Fibroblast of peridontal ligament (primary cell): ENCODE data around the gene DCAF5.
"Not testable (repeated sequence)": the region's sequence is repeated elsewhere in the genome, so short reads cannot be mapped to it uniquely, and the experiment has no call there.

ENCODE experiments used
- DNase-seq: peaks from one replicate; pipeline ENCODE4 v3.0.0-alpha.2; 2010; ENCODE audit errors: extremely low read depth

DCAF5 gene

GRCh38 chr14:69073915-69074314, 79.0 kb downstream of the DCAF5 start:
- DNase-seq: no peak

- DNase-seq: no peak
These were observed 79.5 kb downstream of the DCAF5 start for GRCh38 chr14:69073429-69073828.

GRCh38 chr14:69072584-69072983, 80.3 kb downstream of the DCAF5 start:
- no peak for DNase-seq

- DNase-seq: peak; percentile 92
These were observed 84.0 kb downstream of the DCAF5 start for GRCh38 chr14:69068744-69069421.

GRCh38 chr14:69066396-69067171, 86.3 kb downstream of the DCAF5 start:
- DNase-seq: no peak

- not testable (repeated sequence) for DNase-seq
These were observed 87.0 kb downstream of the DCAF5 start for GRCh38 chr14:69065934-69066333.

- no peak for DNase-seq
These were observed 88.3 kb downstream of the DCAF5 start for GRCh38 chr14:69064596-69064995.

GRCh38 chr14:69059658-69060623, 93.0 kb downstream of the DCAF5 start:
- DNase-seq: peak; percentile 97

GRCh38 chr14:69055999-69056788, 96.7 kb downstream of the DCAF5 start:
- no peak for DNase-seq

- peak; percentile 69 for DNase-seq
These were observed 97.8 kb downstream of the DCAF5 start for GRCh38 chr14:69055125-69055524.

- DNase-seq: no peak
These were observed 98.9 kb downstream of the DCAF5 start for GRCh38 chr14:69054030-69054429.

GRCh38 chr14:69052181-69052601, 100.7 kb downstream of the DCAF5 start:
- DNase-seq: no peak

GRCh38 chr14:69050240-69051184, 102.4 kb downstream of the DCAF5 start:
- DNase-seq: no peak

- peak; percentile 94 for DNase-seq
These were observed 103.2 kb downstream of the DCAF5 start for GRCh38 chr14:69049675-69050074.

- no peak for DNase-seq
These were observed 104.5 kb downstream of the DCAF5 start for GRCh38 chr14:69048456-69048855.

- no peak for DNase-seq
These were observed 105.7 kb downstream of the DCAF5 start for GRCh38 chr14:69047255-69047654.

GRCh38 chr14:69046476-69046860, 106.5 kb downstream of the DCAF5 start:
- DNase-seq: peak; percentile 62

- no peak for DNase-seq
These were observed 107.0 kb downstream of the DCAF5 start for GRCh38 chr14:69045857-69046475.

- DNase-seq: no peak
These were observed 107.9 kb downstream of the DCAF5 start for GRCh38 chr14:69044965-69045555.
